Measurements from ENCODE around the gene JMJD6.

Gene JMJD6

DNA sequence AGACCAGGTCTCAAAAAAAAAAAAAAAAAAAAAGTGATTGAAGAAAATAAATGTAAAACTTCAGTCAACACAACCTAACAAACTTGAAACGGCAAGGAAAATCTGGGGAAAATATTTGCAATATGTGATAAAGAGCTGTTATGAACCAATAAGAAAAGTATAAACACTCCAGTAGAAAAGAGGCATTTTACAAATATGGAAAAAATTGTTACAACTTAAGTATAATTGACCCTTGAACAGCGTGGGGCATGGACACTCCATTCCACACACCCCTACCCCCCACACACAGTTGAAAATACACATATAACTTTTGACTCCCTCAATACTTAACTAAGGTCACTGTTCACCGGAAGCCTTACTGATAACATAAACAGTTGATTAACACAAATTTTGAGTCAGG is 32.2 kb upstream of the JMJD6 start:
- Histone ChIP-seq H4K20me1 (ENCODE audit: insufficient read depth, low read length) (no peaks in the 10 kb centered on the region), H3K9me2 (ENCODE audit: low read depth, low read length) (no peaks in the 10 kb centered on the region), H3K4me3 (ENCODE audit: low read depth, low read length, poor library complexity, severe bottlenecking) (no peak overlapping the region), H3K4me1 (ENCODE audit: insufficient read depth, low read length, severe bottlenecking) (no peaks in the 10 kb centered on the region), H3K27me3 (ENCODE audit: insufficient read depth, low read length) (no peaks in the 10 kb centered on the region), H3K9me3 (ENCODE audit: low read length) (no peaks in the 10 kb centered on the region), H3F3A (ENCODE audit: insufficient read depth, low read length) (no peaks in the 10 kb centered on the region), H2AFZ (ENCODE audit: low read length) (no peak overlapping the region), H3K9ac (ENCODE audit: low read length) (no peak overlapping the region), H3K27ac (ENCODE audit: low read depth, low read length, poor library complexity, severe bottlenecking) (no peak overlapping the region), H3K36me3 (ENCODE audit: insufficient read depth, low read length) (peaks cover 31% of the 10 kb centered on the region), H3K4me2 (ENCODE audit: low read length) (no peak overlapping the region), H3K79me2 (ENCODE audit: insufficient read depth, low read length) (no peaks in the 10 kb centered on the region)
- TF ChIP-seq, protein P1, sequence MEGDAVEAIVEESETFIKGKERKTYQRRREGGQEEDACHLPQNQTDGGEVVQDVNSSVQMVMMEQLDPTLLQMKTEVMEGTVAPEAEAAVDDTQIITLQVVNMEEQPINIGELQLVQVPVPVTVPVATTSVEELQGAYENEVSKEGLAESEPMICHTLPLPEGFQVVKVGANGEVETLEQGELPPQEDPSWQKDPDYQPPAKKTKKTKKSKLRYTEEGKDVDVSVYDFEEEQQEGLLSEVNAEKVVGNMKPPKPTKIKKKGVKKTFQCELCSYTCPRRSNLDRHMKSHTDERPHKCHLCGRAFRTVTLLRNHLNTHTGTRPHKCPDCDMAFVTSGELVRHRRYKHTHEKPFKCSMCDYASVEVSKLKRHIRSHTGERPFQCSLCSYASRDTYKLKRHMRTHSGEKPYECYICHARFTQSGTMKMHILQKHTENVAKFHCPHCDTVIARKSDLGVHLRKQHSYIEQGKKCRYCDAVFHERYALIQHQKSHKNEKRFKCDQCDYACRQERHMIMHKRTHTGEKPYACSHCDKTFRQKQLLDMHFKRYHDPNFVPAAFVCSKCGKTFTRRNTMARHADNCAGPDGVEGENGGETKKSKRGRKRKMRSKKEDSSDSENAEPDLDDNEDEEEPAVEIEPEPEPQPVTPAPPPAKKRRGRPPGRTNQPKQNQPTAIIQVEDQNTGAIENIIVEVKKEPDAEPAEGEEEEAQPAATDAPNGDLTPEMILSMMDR (IDR thresholded peaks at IDR 0.05; ENCODE audit: low read length): no peak
- TF ChIP-seq EZH2 (IDR thresholded peaks at IDR 0.05; ENCODE audit: borderline replicate concordance, low read length): no peak

DNA sequence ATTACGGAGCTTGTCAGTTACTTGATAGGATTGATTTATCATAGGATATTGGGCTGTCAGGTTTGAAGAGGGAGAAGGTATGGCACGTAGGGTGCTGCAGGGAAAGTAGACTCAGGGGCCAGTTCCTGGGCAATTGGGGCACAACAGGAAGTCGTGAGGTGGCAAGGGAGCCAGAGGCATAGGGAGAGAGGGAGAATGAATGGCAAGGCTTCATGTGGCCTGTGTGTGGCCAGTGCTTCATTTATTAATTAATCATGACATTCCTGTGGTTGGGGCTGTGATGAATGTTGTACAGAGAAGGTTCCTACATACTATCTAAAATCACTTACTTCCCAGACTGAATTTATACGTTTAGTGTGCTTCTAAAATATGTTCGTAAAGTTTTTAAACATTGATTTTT is 30.9 kb upstream of the JMJD6 start:
- no peaks in the 10 kb centered on the region for H3F3A ChIP-seq (ENCODE audit: insufficient read depth, low read length)
- H3K36me3 ChIP-seq (ENCODE audit: insufficient read depth, low read length): peaks cover 33% of the 10 kb centered on the region
- H3K4me2 ChIP-seq (ENCODE audit: low read length): no peak overlapping the region
- H3K9me2 ChIP-seq (ENCODE audit: low read depth, low read length): no peaks in the 10 kb centered on the region
- no peaks in the 10 kb centered on the region for H3K9me3 ChIP-seq (ENCODE audit: low read length)
- no peak overlapping the region for H3K4me3 ChIP-seq (ENCODE audit: low read depth, low read length, poor library complexity, severe bottlenecking)
- no peak overlapping the region for H3K9ac ChIP-seq (ENCODE audit: low read length)
- H4K20me1 ChIP-seq (ENCODE audit: insufficient read depth, low read length): no peaks in the 10 kb centered on the region
- peaks cover under 1% of the 10 kb centered on the region for H3K4me1 ChIP-seq (ENCODE audit: insufficient read depth, low read length, severe bottlenecking)
- H2AFZ ChIP-seq (ENCODE audit: low read length): no peak overlapping the region
- no peak overlapping the region for H3K27ac ChIP-seq (ENCODE audit: low read depth, low read length, poor library complexity, severe bottlenecking)
- H3K79me2 ChIP-seq (ENCODE audit: insufficient read depth, low read length): no peaks in the 10 kb centered on the region
- no peaks in the 10 kb centered on the region for H3K27me3 ChIP-seq (ENCODE audit: insufficient read depth, low read length)
- no peak for TF ChIP-seq EZH2 (IDR thresholded peaks at IDR 0.05; ENCODE audit: borderline replicate concordance, low read length)
- TF ChIP-seq, protein P1 (IDR thresholded peaks at IDR 0.05; ENCODE audit: low read length): no peak

DNA sequence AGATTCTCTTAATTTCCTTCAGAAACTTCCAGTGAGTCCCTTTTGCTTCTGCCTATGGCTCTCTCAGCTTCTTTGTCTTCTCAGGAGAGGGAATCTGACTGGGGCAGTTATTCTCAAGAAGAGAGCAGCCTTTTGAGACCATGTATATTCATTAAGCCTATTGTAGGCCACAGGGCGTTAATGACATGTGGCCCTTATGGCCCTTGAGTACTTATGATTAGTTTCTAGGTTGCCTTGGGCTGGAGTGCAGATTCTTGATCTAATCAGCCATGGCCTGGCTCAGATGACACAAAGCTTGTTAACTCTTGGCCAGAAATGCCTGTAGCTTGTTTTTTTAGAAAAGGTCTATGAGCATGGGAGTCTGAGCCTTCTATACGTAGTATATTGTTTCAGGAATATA is 28.9 kb upstream of the JMJD6 start:
- no peaks in the 10 kb centered on the region for H4K20me1 ChIP-seq (ENCODE audit: insufficient read depth, low read length)
- no peaks in the 10 kb centered on the region for H3K27me3 ChIP-seq (ENCODE audit: insufficient read depth, low read length)
- H3K4me3 ChIP-seq (ENCODE audit: low read depth, low read length, poor library complexity, severe bottlenecking): no peak overlapping the region
- no peak overlapping the region for H3K4me2 ChIP-seq (ENCODE audit: low read length)
- H3K4me1 ChIP-seq (ENCODE audit: insufficient read depth, low read length, severe bottlenecking): peaks cover 7% of the 10 kb centered on the region
- no peak overlapping the region for H3K27ac ChIP-seq (ENCODE audit: low read depth, low read length, poor library complexity, severe bottlenecking)
- H2AFZ ChIP-seq (ENCODE audit: low read length): no peak overlapping the region
- no peaks in the 10 kb centered on the region for H3K79me2 ChIP-seq (ENCODE audit: insufficient read depth, low read length)
- H3K9me3 ChIP-seq (ENCODE audit: low read length): no peaks in the 10 kb centered on the region
- peaks cover 33% of the 10 kb centered on the region for H3K36me3 ChIP-seq (ENCODE audit: insufficient read depth, low read length)
- H3K9ac ChIP-seq (ENCODE audit: low read length): no peak overlapping the region
- TF ChIP-seq EZH2 (IDR thresholded peaks at IDR 0.05; ENCODE audit: borderline replicate concordance, low read length): no peak
- TF ChIP-seq, protein P1 (IDR thresholded peaks at IDR 0.05; ENCODE audit: low read length): no peak
- H3F3A ChIP-seq (ENCODE audit: insufficient read depth, low read length): no peaks in the 10 kb centered on the region
- no peaks in the 10 kb centered on the region for H3K9me2 ChIP-seq (ENCODE audit: low read depth, low read length)
